HepG2 (cell line): ENCODE measurements around the gene DCTN1. TPM values are rescaled to one million over a fixed set of nuclear protein-coding genes. Genes with fewer than 3 reads are reported as not detected.

ENCODE experiments used
- ARID3A ChIP-seq: IDR thresholded peaks from 2 replicates; pipeline ENCODE4 v1.6.1; 2012; ENCODE audit warnings: low read depth, low read length, improper control_type of control experiment
- BATF2 ChIP-seq: sonication (generic); formaldehyde crosslinking; IDR thresholded peaks from 2 replicates; pipeline ENCODE4 v1.8.0; 2022; ENCODE audit warnings: mild to moderate bottlenecking, missing genetic modification reagents, moderate library complexity
- EP300 ChIP-seq, 3 experiments: sonication (generic) in 1 of 3; formaldehyde crosslinking in 1 of 3; IDR thresholded peaks; 2 replicates each; pipeline versions ENCODE4 v1.5.1 to v1.6.1; 2011 to 2020; ENCODE audit warnings: low read depth in 2 of 3, low read length in 2 of 3, borderline replicate concordance in 1 of 3, improper control_type of control experiment in 1 of 3, mild to moderate bottlenecking in 1 of 3, missing genetic modification reagents in 1 of 3, moderate library complexity in 1 of 3
- FOSL1 ChIP-seq: sonication (generic); formaldehyde crosslinking; IDR thresholded peaks from 2 replicates; pipeline ENCODE4 v1.9.0; 2021; ENCODE audit warnings: missing genetic modification reagents, borderline replicate concordance
- KDM5A ChIP-seq: fragments of 200-600 bp; sonication (generic); IDR thresholded peaks from 2 replicates; pipeline ENCODE4 v1.7.0; 2018; ENCODE audit warnings: antibody characterized with exemption, mild to moderate bottlenecking, low read length, borderline replicate concordance
- MTA1 ChIP-seq: sonication (generic); formaldehyde crosslinking; IDR thresholded peaks from 2 replicates; pipeline ENCODE4 v1.4.0; 2020; ENCODE audit warnings: missing genetic modification reagents, mild to moderate bottlenecking, borderline replicate concordance
- NR2F2 ChIP-seq: IDR thresholded peaks from 2 replicates; pipeline ENCODE4 v1.6.1; 2012; ENCODE audit warnings: low read depth, inconsistent platforms, borderline replicate concordance
- PLRG1 ChIP-seq: fragments of 450-650 bp; conservative IDR thresholded peaks from 2 replicates; pipeline ENCODE4 v1.6.1; 2016
- RNF219 ChIP-seq: sonication (generic); formaldehyde crosslinking; IDR thresholded peaks from 2 replicates; pipeline ENCODE4 v1.5.0; 2020; ENCODE audit warnings: mild to moderate bottlenecking, missing genetic modification reagents
- SALL1 ChIP-seq: sonication (generic); formaldehyde crosslinking; IDR thresholded peaks from 2 replicates; pipeline ENCODE4 v1.8.0; 2022; ENCODE audit warnings: mild to moderate bottlenecking, missing genetic modification reagents
- TEAD2 ChIP-seq: sonication (generic); formaldehyde crosslinking; IDR thresholded peaks from 2 replicates; pipeline ENCODE4 v1.9.0; 2021; ENCODE audit warnings: missing genetic modification reagents
- U2AF1 ChIP-seq: fragments of 200-400 bp; formaldehyde crosslinking; optimal IDR thresholded peaks from 2 replicates; pipeline ENCODE3; 2017; ENCODE audit warnings: mild to moderate bottlenecking, low read depth, low read length
- XRCC5 ChIP-seq: fragments of 200-400 bp; formaldehyde crosslinking; optimal IDR thresholded peaks from 2 replicates; pipeline ENCODE3; 2017; ENCODE audit warnings: mild to moderate bottlenecking, low read length
- ZFYVE20 ChIP-seq: sonication (generic); formaldehyde crosslinking; IDR thresholded peaks from 2 replicates; pipeline ENCODE4 v1.8.0; 2023; ENCODE audit warnings: low read depth, mild to moderate bottlenecking, moderate library complexity, missing genetic modification reagents, borderline replicate concordance
- ZNF280D ChIP-seq: sonication (generic); formaldehyde crosslinking; IDR thresholded peaks from 2 replicates; pipeline ENCODE4 v1.5.1; 2020; ENCODE audit warnings: mild to moderate bottlenecking, missing genetic modification reagents
- ZNF331 ChIP-seq: sonication (generic); formaldehyde crosslinking; IDR thresholded peaks from 2 replicates; pipeline ENCODE4 v1.4.0; 2020; ENCODE audit warnings: missing genetic modification reagents
- ZNF639 ChIP-seq: conservative IDR thresholded peaks from 2 replicates; pipeline ENCODE4 v1.6.1; 2018; ENCODE audit warnings: missing genetic modification reagents
- ZNF768 ChIP-seq: sonication (generic); formaldehyde crosslinking; IDR thresholded peaks from 2 replicates; pipeline ENCODE4 v1.4.0; 2020; ENCODE audit warnings: missing genetic modification reagents
- ZNF850 ChIP-seq: sonication (generic); formaldehyde crosslinking; conservative IDR thresholded peaks from 2 replicates; pipeline ENCODE4 v1.9.0; 2021; ENCODE audit warnings: mild to moderate bottlenecking, missing genetic modification reagents
- ZSCAN12 ChIP-seq: sonication (generic); formaldehyde crosslinking; IDR thresholded peaks from 2 replicates; pipeline ENCODE4 v1.9.0; 2021; ENCODE audit warnings: mild to moderate bottlenecking, missing genetic modification reagents
- polyA plus RNA-seq, 8 experiments: library from polyadenylated mRNA; depleted of rRNA in 3 of 8; stranded (reverse) in 7 of 8; unstranded in 1 of 8; fragments of >200 nt; fragmentation: Illumina TruSeq in 4 of 8; extraction: Trizol in 4 of 8; gene quantifications; 2 replicates each; pipeline versions ENCODE4 v1.2.1 to v1.2.3, GENCODE V29; 2011 to 2016; ENCODE audit warnings: low read depth in 4 of 8, missing spikeins in 1 of 8, mixed read lengths in 1 of 8; ENCODE audit not compliant: insufficient read depth in 1 of 8
- total RNA-seq, 5 experiments: library from RNA; depleted of rRNA; stranded (reverse); fragments of >200 nt; fragmentation: Illumina TruSeq; extraction: Trizol; gene quantifications; 2 replicates each; pipeline ENCODE4 v1.2.3, GENCODE V29; 2016; ENCODE audit warnings: low read depth in 1 of 5

DCTN1 gene
- total and polyA plus RNA-seq, 2 of the 13 experiments (the other 11 are each of a cell fraction or from before 2014, with no cell fraction given): 73.2 to 122 TPM

GRCh38 chr2:74425523-74425922 lies 45.4 kb upstream of the DCTN1 start (continued):
- no peak for TF ChIP-seq ZNF768
- no peak for TF ChIP-seq ZFYVE20 (CRISPR knock-in tag)
- no peak for TF ChIP-seq ZSCAN12 (CRISPR knock-in tag)
- no peak for TF ChIP-seq NR2F2
- no peak for TF ChIP-seq SALL1
- TF ChIP-seq BATF2 (CRISPR knock-in tag): 0 out of 2 replicates have a peak, but pooled peaks have one; percentile 75
- no peak for TF ChIP-seq EP300 (IDR thresholded peaks at IDR 0.05; ENCODE audit: low read depth in 2 of 2, low read length in 2 of 2)
- TF ChIP-seq EP300 (CRISPR knock-in tag; IDR thresholded peaks at IDR 0.05; ENCODE audit: borderline replicate concordance): no peak
- TF ChIP-seq TEAD2 (CRISPR knock-in tag): no peak
- no peak for TF ChIP-seq KDM5A
- peak; percentile 17 for TF ChIP-seq U2AF1
- TF ChIP-seq MTA1 (CRISPR knock-in tag): no peak
- no peak for TF ChIP-seq ZNF639 (CRISPR knock-in tag)
- no peak for TF ChIP-seq XRCC5
- TF ChIP-seq ZNF280D (CRISPR knock-in tag): no peak
- TF ChIP-seq ZNF850 (CRISPR knock-in tag): no peak
- TF ChIP-seq ZNF331: no peak
- TF ChIP-seq ARID3A: peak; percentile 64
- TF ChIP-seq RNF219 (CRISPR knock-in tag): no peak
- TF ChIP-seq PLRG1: no peak
- TF ChIP-seq FOSL1 (CRISPR knock-in tag): no peak
